ENCODE data around the gene NTRK1. TPM values are rescaled to one million over a fixed set of nuclear protein-coding genes. Genes with fewer than 3 reads are reported as not detected.

NTRK1 gene
- total RNA-seq, 1 experiment from 2014 or later = 0.89 TPM

DNA sequence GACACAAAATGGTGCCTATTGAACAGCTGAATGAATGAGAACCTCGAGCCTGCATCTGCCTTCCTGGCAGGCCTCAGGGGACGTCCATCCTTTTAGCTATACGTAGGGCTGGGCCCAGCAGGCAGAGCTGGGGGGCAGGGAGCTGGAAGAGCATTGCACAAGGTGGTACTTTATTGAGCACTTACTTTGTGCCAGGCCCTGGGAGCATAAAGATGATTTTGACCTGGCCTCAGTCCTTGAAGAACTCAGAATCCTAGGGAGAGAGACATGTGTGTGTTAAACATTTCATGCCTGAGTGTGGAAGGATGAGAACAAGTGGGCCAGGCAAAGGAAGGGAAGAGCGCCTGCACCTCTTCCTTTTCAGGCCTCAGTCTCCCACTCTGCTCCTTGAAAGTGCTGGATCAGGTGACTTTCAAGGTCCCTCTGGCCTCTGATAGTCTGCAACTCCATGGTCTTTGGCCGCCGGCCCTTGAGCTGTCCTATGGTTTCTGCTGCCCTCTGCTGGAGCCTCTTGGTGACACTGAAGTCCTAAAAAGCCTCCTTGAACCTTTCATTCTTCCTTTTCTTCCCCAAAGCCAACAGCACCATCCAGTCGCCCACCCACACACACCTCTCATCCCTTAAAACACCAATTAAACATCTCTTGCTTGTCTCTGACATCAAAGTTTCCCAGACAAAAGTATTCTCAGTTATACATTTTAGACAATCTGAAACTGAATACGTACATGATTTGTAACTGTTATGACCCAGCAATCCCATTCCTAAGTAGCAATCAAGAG lies 29.3 kb downstream of the NTRK1 start:
- H3K4me3 ChIP-seq (replicated peaks in 1 of 2; ENCODE audit: low read depth in 1 of 2, low read length in 2 of 2) = no peak overlapping the region
- peaks cover 0 to 35% of the 10 kb centered on the region in 2 experiments; a peak in 3 of 4 replicates for H3K4me1 ChIP-seq (ENCODE audit: control insufficient read depth in 1 of 2, insufficient read depth in 2 of 2, low read length in 2 of 2)
- ATAC-seq (peak; percentile 68), DNase-seq (ENCODE audit: low read depth, low spot score) (peak; percentile 81)
- ChIA-PET CTCF (interaction anchor here (0.5 to 4.6 kb wide), 10 partner anchors 30 to 271 kb away, joined by 3 to 62 read pairs (median 6); partner anchors contain the start of genes HAPLN2, ISG20L2, LRRC71 and METTL25B), POLR2A (interaction anchor here (0.7 to 1.4 kb wide), 4 partner anchors 38 to 200 kb away, joined by 3 to 7 read pairs (median 4); no protein-coding TSS in a partner anchor), RAD21 (ENCODE audit: low non-redundant PET in 1 of 2, low total read pairs in 2 of 2, uncharacterized antibody in 2 of 2, unreplicated experiment in 2 of 2) (interaction anchor here (0.6 to 1.9 kb wide), 6 partner anchors 14 to 201 kb away, joined by 3 to 6 read pairs (median 5); partner anchors contain the start of genes ISG20L2 (in 1 of the 2) and METTL25B (in 1 of the 2))
- H3K9ac ChIP-seq (ENCODE audit: low read length) = no peak overlapping the region; the same call in 1 of the 2 replicates
- H3K27ac ChIP-seq (ENCODE audit: low read depth, low read length) = no peak overlapping the region
- H3K4me2 ChIP-seq (ENCODE audit: low read length) = peak overlapping the region; percentile 37
- H3K27me3 ChIP-seq (ENCODE audit: insufficient read depth, low read length) = no peaks in the 10 kb centered on the region
- intact Hi-C loops (cut with micrococcal nuclease) = loop anchor here (1.0 to 2.0 kb wide), 4 partner anchors 51 to 201 kb away; no protein-coding TSS in a partner anchor
- H3K79me2 ChIP-seq (ENCODE audit: insufficient read depth, low read length) = no peaks in the 10 kb centered on the region
- H2AFZ ChIP-seq (ENCODE audit: low read depth, low read length, poor library complexity, severe bottlenecking) = peak overlapping the region; percentile 79
- no peaks in the 10 kb centered on the region for H3K36me3 ChIP-seq (ENCODE audit: control insufficient read depth in 1 of 2, insufficient read depth in 2 of 2, low read length in 2 of 2)
- H3K9me3 ChIP-seq (ENCODE audit: control insufficient read depth in 1 of 2, insufficient read depth in 1 of 2, low read depth in 1 of 2, low read length in 2 of 2) = no peaks in the 10 kb centered on the region
- no peaks in the 10 kb centered on the region for H3K9me2 ChIP-seq (ENCODE audit: insufficient read depth)
- no TSS peak for BruUV-seq (replicated peaks)
- H4K20me1 ChIP-seq (ENCODE audit: insufficient read depth) = no peaks in the 10 kb centered on the region
- TF ChIP-seq, protein P1, sequence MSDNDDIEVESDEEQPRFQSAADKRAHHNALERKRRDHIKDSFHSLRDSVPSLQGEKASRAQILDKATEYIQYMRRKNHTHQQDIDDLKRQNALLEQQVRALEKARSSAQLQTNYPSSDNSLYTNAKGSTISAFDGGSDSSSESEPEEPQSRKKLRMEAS (IDR thresholded peaks at IDR 0.05) = no peak
- TF ChIP-seq ELF1 (IDR thresholded peaks at IDR 0.05; ENCODE audit: borderline replicate concordance, low read depth) (no peak), CBX3 (IDR thresholded peaks at IDR 0.05; ENCODE audit: low read depth) (no peak), SRF (IDR thresholded peaks at IDR 0.05; ENCODE audit: low read depth) (no peak), CEBPB (IDR thresholded peaks at IDR 0.05; ENCODE audit: low read depth) (no peak), POLR2A (IDR thresholded peaks at IDR 0.05; ENCODE audit: borderline replicate concordance, extremely low read depth, insufficient read depth, insufficient read length) (no peak), JUND (IDR thresholded peaks at IDR 0.05) (no peak), FOSL1 (IDR thresholded peaks at IDR 0.05; ENCODE audit: low read depth) (no peak), SP1 (IDR thresholded peaks at IDR 0.05; ENCODE audit: low read depth) (no peak), TCF7L2 (IDR thresholded peaks at IDR 0.05; ENCODE audit: borderline replicate concordance, extremely low read depth, insufficient read depth, insufficient read length) (no peak), RAD21 (IDR thresholded peaks at IDR 0.05; ENCODE audit: low read depth) (no peak), ZFX (IDR thresholded peaks at IDR 0.05) (peak; percentile 48; the same call in 1 of the 2 replicates), YY1 (IDR thresholded peaks at IDR 0.05; ENCODE audit: extremely low read depth, insufficient replicate concordance, low read depth, low read length) (peak; percentile 55), EGR1 (IDR thresholded peaks at IDR 0.05; ENCODE audit: low read depth) (no peak)
- TF ChIP-seq, protein P2, sequence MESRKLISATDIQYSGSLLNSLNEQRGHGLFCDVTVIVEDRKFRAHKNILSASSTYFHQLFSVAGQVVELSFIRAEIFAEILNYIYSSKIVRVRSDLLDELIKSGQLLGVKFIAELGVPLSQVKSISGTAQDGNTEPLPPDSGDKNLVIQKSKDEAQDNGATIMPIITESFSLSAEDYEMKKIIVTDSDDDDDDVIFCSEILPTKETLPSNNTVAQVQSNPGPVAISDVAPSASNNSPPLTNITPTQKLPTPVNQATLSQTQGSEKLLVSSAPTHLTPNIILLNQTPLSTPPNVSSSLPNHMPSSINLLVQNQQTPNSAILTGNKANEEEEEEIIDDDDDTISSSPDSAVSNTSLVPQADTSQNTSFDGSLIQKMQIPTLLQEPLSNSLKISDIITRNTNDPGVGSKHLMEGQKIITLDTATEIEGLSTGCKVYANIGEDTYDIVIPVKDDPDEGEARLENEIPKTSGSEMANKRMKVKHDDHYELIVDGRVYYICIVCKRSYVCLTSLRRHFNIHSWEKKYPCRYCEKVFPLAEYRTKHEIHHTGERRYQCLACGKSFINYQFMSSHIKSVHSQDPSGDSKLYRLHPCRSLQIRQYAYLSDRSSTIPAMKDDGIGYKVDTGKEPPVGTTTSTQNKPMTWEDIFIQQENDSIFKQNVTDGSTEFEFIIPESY (IDR thresholded peaks at IDR 0.05; ENCODE audit: extremely low read depth, insufficient replicate concordance, low read length) = no peak
- TF ChIP-seq, protein P3, sequence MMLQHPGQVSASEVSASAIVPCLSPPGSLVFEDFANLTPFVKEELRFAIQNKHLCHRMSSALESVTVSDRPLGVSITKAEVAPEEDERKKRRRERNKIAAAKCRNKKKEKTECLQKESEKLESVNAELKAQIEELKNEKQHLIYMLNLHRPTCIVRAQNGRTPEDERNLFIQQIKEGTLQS (IDR thresholded peaks at IDR 0.05) = no peak
- TF ChIP-seq, protein P4, sequence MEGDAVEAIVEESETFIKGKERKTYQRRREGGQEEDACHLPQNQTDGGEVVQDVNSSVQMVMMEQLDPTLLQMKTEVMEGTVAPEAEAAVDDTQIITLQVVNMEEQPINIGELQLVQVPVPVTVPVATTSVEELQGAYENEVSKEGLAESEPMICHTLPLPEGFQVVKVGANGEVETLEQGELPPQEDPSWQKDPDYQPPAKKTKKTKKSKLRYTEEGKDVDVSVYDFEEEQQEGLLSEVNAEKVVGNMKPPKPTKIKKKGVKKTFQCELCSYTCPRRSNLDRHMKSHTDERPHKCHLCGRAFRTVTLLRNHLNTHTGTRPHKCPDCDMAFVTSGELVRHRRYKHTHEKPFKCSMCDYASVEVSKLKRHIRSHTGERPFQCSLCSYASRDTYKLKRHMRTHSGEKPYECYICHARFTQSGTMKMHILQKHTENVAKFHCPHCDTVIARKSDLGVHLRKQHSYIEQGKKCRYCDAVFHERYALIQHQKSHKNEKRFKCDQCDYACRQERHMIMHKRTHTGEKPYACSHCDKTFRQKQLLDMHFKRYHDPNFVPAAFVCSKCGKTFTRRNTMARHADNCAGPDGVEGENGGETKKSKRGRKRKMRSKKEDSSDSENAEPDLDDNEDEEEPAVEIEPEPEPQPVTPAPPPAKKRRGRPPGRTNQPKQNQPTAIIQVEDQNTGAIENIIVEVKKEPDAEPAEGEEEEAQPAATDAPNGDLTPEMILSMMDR (IDR thresholded peaks at IDR 0.05 in 2 of 3, conservative IDR thresholded peaks at IDR 0.05 in 1 of 3; ENCODE audit: borderline replicate concordance in 1 of 3, insufficient read depth in 1 of 3, low read depth in 2 of 3, low read length in 2 of 3) = peak in 2 of 3 experiments; percentile 76 to 85; a peak in 4 of 6 replicates
- TF ChIP-seq, protein P5, sequence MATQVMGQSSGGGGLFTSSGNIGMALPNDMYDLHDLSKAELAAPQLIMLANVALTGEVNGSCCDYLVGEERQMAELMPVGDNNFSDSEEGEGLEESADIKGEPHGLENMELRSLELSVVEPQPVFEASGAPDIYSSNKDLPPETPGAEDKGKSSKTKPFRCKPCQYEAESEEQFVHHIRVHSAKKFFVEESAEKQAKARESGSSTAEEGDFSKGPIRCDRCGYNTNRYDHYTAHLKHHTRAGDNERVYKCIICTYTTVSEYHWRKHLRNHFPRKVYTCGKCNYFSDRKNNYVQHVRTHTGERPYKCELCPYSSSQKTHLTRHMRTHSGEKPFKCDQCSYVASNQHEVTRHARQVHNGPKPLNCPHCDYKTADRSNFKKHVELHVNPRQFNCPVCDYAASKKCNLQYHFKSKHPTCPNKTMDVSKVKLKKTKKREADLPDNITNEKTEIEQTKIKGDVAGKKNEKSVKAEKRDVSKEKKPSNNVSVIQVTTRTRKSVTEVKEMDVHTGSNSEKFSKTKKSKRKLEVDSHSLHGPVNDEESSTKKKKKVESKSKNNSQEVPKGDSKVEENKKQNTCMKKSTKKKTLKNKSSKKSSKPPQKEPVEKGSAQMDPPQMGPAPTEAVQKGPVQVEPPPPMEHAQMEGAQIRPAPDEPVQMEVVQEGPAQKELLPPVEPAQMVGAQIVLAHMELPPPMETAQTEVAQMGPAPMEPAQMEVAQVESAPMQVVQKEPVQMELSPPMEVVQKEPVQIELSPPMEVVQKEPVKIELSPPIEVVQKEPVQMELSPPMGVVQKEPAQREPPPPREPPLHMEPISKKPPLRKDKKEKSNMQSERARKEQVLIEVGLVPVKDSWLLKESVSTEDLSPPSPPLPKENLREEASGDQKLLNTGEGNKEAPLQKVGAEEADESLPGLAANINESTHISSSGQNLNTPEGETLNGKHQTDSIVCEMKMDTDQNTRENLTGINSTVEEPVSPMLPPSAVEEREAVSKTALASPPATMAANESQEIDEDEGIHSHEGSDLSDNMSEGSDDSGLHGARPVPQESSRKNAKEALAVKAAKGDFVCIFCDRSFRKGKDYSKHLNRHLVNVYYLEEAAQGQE (IDR thresholded peaks at IDR 0.05; ENCODE audit: low read depth) = no peak

Data from HCT116 (cell line).